ENCODE data around the gene DDR2.

The DDR2 gene

GRCh38 chr1:162619076-162619475 lies 13.2 kb upstream of the DDR2 start:
- DNase-seq (ENCODE audit: low read depth), result no peak
- TF ChIP-seq, protein P1, sequence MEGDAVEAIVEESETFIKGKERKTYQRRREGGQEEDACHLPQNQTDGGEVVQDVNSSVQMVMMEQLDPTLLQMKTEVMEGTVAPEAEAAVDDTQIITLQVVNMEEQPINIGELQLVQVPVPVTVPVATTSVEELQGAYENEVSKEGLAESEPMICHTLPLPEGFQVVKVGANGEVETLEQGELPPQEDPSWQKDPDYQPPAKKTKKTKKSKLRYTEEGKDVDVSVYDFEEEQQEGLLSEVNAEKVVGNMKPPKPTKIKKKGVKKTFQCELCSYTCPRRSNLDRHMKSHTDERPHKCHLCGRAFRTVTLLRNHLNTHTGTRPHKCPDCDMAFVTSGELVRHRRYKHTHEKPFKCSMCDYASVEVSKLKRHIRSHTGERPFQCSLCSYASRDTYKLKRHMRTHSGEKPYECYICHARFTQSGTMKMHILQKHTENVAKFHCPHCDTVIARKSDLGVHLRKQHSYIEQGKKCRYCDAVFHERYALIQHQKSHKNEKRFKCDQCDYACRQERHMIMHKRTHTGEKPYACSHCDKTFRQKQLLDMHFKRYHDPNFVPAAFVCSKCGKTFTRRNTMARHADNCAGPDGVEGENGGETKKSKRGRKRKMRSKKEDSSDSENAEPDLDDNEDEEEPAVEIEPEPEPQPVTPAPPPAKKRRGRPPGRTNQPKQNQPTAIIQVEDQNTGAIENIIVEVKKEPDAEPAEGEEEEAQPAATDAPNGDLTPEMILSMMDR (IDR thresholded peaks at IDR 0.05; ENCODE audit: insufficient read depth, low read depth, low read length, missing control alignments), result no peak
- no peak overlapping the region for H3K4me3 ChIP-seq (ENCODE audit: low read length)

- no peak overlapping the region for H3K4me3 ChIP-seq (ENCODE audit: low read length)
- no peak for DNase-seq (ENCODE audit: low read depth)
- TF ChIP-seq, protein P1 (IDR thresholded peaks at IDR 0.05; ENCODE audit: insufficient read depth, low read depth, low read length, missing control alignments), result no peak
These were observed 11.0 kb upstream of the DDR2 start for GRCh38 chr1:162621256-162621655.

- DNase-seq (ENCODE audit: low read depth), result no peak
- TF ChIP-seq, protein P1 (IDR thresholded peaks at IDR 0.05; ENCODE audit: insufficient read depth, low read depth, low read length, missing control alignments), result no peak
These were observed 6.6 kb upstream of the DDR2 start for GRCh38 chr1:162625679-162626078.

DNA sequence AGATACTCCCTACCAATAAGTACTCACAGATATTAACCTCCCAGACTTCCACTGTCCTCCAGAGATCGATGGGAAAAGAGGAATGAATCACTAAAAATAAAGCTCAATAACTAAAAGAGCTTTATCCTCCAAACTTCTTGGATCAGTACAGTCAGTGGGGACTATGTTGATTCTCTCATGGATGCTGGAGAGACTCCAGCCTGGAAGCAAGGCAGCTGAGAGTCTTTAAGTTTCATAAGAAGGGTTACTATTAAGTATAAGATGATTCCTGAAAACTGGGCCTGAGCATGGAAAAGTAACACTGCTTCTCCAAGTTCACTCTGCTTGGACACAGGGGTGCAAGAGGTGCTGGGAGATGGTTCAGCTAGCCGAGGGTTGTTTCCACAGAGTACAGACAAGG lies 6.2 kb upstream of the DDR2 start:
- no peak for DNase-seq (ENCODE audit: low read depth)

More at GRCh38 chr1:162625679-162626078, 6.6 kb upstream of the DDR2 start:
- H3K4me3 ChIP-seq (ENCODE audit: low read length), result no peak overlapping the region

GRCh38 chr1:162626761-162627160 lies 5.5 kb upstream of the DDR2 start:
- H3K4me3 ChIP-seq (ENCODE audit: low read length), result no peak overlapping the region
- TF ChIP-seq, protein P1 (IDR thresholded peaks at IDR 0.05; ENCODE audit: insufficient read depth, low read depth, low read length, missing control alignments), result no peak
- no peak for DNase-seq (ENCODE audit: low read depth)

More for the DNA sequence above, 6.2 kb upstream of the DDR2 start:
- TF ChIP-seq, protein P1 (IDR thresholded peaks at IDR 0.05; ENCODE audit: insufficient read depth, low read depth, low read length, missing control alignments), result no peak
- H3K4me3 ChIP-seq (ENCODE audit: low read length), result no peak overlapping the region

GRCh38 chr1:162627662-162628296 lies 4.5 kb upstream of the DDR2 start:
- TF ChIP-seq, protein P1 (IDR thresholded peaks at IDR 0.05; ENCODE audit: insufficient read depth, low read depth, low read length, missing control alignments), result peak; percentile 62
- DNase-seq (ENCODE audit: low read depth), result peak; percentile 51
- H3K4me3 ChIP-seq (ENCODE audit: low read length), result no peak overlapping the region

DNA sequence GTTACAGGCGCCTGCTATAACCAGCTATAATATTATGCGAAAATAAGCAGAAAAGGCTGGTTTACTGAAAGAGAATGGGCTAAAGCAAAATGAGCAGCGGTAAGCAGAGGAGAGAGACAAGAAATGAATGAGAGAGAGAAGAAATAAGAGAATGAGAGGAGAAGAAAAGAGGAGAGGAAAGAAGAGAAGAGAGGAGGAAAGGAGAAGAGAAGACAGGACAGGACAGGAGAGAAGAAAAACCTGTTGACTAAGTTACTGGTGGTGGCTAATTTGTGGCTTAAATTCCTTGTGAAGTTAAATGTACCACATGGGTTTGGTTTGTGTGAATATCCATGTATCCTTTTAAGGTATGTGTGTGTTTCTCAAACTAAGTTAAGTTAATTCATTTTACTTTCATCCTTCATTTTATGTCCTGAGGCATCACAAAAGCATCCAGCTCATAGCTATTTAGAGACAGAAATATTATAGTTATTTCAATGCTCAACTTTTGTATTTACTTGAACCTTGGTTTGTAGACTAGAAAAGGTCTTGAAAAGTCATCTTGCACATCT lies 3.1 kb upstream of the DDR2 start:
- DNase-seq (ENCODE audit: low read depth), result no peak
- no peak overlapping the region for H3K4me3 ChIP-seq (ENCODE audit: low read length)
- TF ChIP-seq, protein P1 (IDR thresholded peaks at IDR 0.05; ENCODE audit: insufficient read depth, low read depth, low read length, missing control alignments), result no peak

Measured in epithelial cell of esophagus (primary cell).